ENCODE data around the gene MGARP. TPM values are rescaled to one million over a fixed set of nuclear protein-coding genes. Genes with fewer than 3 reads are reported as not detected.
"Not testable (repeated sequence)": the region's sequence is repeated elsewhere in the genome, so short reads cannot be mapped to it uniquely, and the experiment has no call there.

MGARP gene
- total RNA-seq, 4 donors from 2014 or later: 0.29 to 0.65 (median 0.38) TPM; not detected in 1

DNA sequence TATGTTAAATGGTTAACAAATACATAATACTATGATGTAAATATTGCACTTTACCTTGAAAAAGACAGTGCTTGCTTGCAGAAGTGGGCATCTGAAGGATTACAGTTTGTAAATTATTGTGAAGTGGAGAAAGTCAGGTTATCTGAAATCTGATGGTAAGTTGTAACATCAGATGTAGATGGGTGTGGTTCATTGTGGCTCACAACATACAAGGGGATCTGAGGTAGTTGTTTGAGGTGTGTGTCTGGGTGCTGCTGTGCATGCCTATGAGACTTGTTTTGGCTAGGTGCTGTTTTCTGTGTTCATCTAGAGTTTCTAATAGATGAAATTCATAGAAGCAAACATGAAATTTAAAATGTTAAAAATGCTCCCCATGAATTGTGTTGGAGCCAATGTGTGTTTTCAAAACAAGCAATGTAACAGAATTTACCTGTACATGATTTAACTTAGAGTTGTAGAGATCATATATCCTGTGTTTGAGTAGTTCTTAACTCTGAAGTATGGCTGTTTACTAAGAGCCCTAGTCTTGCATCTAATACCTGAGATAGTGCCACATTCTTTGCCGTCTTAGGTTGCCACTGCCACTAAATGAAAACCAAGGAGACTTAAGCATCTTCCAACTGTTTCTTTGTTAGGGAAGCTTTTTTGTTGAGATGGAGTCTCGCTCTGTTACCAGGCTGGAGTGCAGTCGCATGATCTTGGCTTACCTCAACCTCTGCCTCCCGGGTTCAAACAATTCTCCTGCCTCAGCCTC is 34.2 kb upstream of the MGARP start:
- H3K36me3 ChIP-seq: no peaks in the 10 kb centered on the region
- no peak overlapping the region for H3K27ac ChIP-seq
- no peak for ATAC-seq

DNA sequence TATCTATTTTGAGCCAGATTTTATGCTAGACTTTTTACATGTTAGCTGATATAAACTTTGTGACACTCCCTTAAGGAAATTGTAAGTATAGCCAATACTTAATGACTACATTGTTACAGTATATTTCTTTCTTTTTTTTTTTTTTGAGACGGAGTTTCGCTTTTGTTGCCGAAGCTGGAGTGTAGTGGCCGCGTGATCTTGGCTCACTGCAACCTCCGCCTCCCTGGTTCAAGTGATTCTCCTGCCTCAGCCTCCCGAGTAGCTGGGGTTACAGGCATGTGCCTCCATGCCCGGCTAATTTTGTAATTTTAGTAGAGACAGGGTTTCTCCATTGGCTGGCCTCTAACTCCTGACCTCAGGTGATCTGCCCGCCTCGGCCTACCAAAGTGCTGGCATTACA is 33.4 kb upstream of the MGARP start:
- H3K36me3 ChIP-seq; H3K4me3 ChIP-seq; in situ Hi-C loops (cut with MboI; ENCODE audit: low sequenced_read_pairs in 4 of 4); H3K9me3 ChIP-seq; intact Hi-C loops (cut with DNase I; ENCODE audit: low total_unique reads); ATAC-seq; DNase-seq; H3K27me3 ChIP-seq: not testable (repeated sequence)
- peaks cover 27 to 33% of the 10 kb centered on the region in 2 donors for H3K4me1 ChIP-seq
- peak overlapping the region in 1 of 4 donors; percentile 3 for H3K27ac ChIP-seq

More for the DNA sequence above, 34.2 kb upstream of the MGARP start:
- intact Hi-C loops (cut with DNase I; ENCODE audit: low total_unique reads) (no loop called here), in situ Hi-C loops (cut with MboI; ENCODE audit: low sequenced_read_pairs in 4 of 4) (no loop called here)
- H3K4me3 ChIP-seq: no peak overlapping the region
- no peak for DNase-seq
- H3K27me3 ChIP-seq: no peaks in the 10 kb centered on the region
- H3K9me3 ChIP-seq: no peaks in the 10 kb centered on the region
- TF ChIP-seq POLR2A (IDR thresholded peaks at IDR 0.05): no peak
- TF ChIP-seq, protein P1, sequence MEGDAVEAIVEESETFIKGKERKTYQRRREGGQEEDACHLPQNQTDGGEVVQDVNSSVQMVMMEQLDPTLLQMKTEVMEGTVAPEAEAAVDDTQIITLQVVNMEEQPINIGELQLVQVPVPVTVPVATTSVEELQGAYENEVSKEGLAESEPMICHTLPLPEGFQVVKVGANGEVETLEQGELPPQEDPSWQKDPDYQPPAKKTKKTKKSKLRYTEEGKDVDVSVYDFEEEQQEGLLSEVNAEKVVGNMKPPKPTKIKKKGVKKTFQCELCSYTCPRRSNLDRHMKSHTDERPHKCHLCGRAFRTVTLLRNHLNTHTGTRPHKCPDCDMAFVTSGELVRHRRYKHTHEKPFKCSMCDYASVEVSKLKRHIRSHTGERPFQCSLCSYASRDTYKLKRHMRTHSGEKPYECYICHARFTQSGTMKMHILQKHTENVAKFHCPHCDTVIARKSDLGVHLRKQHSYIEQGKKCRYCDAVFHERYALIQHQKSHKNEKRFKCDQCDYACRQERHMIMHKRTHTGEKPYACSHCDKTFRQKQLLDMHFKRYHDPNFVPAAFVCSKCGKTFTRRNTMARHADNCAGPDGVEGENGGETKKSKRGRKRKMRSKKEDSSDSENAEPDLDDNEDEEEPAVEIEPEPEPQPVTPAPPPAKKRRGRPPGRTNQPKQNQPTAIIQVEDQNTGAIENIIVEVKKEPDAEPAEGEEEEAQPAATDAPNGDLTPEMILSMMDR (IDR thresholded peaks at IDR 0.05 in 4 of 5, conservative IDR thresholded peaks at IDR 0.05 in 1 of 5): no peak
- peaks cover 27 to 33% of the 10 kb centered on the region in 2 donors for H3K4me1 ChIP-seq

DNA sequence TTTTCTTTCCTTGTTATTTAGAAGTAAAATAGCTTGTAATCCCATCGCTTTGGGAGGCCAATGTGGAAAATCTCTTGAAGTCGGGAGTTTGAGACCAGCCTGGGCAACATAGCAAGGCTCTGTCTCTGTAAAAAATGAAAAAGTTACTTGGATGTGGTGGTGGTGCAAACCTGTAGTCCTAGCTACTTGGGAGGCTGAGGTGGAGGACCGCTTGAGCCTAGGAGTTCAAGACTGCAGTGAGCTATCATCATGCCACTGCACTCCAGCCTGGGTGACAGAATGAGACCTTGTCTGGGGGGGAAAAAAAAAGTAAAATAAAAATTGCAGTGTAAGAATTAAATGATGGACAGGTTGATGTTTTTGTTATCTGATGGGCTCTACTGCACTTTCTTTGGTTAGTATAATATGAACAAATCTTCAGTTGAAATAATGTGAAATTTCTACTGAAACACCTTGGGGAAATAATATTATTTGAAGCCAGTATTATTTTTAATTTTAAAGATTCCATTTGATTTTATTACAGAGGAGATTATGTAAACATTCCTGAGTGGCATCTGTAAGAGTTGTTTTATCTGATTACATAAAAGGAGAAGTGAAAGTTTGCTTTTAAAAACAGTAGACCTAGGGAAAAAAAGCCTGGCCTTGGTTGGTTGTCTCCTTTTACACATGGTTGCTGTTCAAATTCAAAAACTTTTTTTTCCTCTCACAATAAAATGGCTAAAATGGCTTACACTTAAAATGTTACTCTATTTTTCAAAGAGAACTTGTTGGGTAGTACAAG is 32.7 kb upstream of the MGARP start:
- ATAC-seq: no peak
- in situ Hi-C loops (cut with MboI; ENCODE audit: low sequenced_read_pairs in 4 of 4) (no loop called here), intact Hi-C loops (cut with DNase I; ENCODE audit: low total_unique reads) (no loop called here)
- Histone ChIP-seq H3K4me3 (no peak overlapping the region), H3K27me3 (no peaks in the 10 kb centered on the region), H3K36me3 (no peaks in the 10 kb centered on the region), H3K9me3 (no peaks in the 10 kb centered on the region), H3K4me1 (peaks cover 27 to 33% of the 10 kb centered on the region in 2 donors), H3K27ac (no peak overlapping the region)
- TF ChIP-seq POLR2A (IDR thresholded peaks at IDR 0.05): no peak
- TF ChIP-seq, protein P1 (IDR thresholded peaks at IDR 0.05 in 4 of 5, conservative IDR thresholded peaks at IDR 0.05 in 1 of 5): no peak
- no peak for DNase-seq

DNA sequence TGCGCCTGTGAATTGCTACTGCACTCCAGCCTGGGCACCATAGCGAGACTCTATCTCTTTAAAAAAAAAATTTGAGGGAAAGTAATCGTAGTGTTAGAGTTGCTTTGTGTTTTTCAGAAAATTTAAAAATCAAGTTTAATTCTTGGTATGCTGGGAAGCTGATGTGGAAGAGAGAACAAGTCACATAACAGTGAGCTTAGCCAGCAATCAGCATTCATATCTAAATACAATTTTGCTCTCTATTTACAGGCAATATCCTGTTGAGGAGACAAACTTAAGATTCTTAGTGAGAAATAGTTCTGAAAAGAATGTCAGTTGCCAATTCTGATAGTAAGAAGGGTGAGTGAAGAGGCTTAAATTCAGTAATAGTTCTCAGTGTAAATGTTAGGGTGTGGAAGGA is 31.9 kb upstream of the MGARP start:
- no peak for ATAC-seq
- intact Hi-C loops (cut with DNase I; ENCODE audit: low total_unique reads): no loop called here
- TF ChIP-seq, protein P1 (IDR thresholded peaks at IDR 0.05 in 4 of 5, conservative IDR thresholded peaks at IDR 0.05 in 1 of 5): no peak
- no peak for TF ChIP-seq POLR2A (IDR thresholded peaks at IDR 0.05)

DNA sequence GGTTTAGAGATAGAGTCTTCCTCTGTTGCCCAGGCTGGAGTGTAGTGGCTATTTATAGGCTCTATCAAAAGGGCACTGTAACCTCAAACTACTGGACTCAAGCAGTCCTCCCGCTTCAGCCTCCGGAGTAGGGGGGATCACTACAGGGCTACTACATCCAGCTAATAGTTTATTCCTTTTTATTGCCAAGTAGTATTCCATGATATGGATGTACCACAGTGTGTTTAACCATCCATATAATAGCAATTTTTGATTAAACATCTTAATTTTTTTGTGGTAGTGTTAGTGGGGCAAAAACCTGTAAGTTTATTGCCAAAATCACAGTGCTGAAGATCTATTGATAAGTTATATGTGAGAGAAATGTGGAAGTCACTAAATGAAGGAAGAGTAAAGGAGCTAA is 24.9 kb upstream of the MGARP start:
- no peak for ATAC-seq
- in situ Hi-C loops (cut with MboI; ENCODE audit: low sequenced_read_pairs in 4 of 4): no loop called here
- Histone ChIP-seq H3K27ac (peak overlapping the region in 1 of 4 donors; percentile 39), H3K36me3 (no peaks in the 10 kb centered on the region), H3K27me3 (no peaks in the 10 kb centered on the region), H3K4me3 (no peak overlapping the region), H3K9me3 (no peaks in the 10 kb centered on the region), H3K4me1 (peaks cover 39 to 51% of the 10 kb centered on the region in 2 donors)
- no peak for DNase-seq
- TF ChIP-seq POLR2A (IDR thresholded peaks at IDR 0.05): no peak
- TF ChIP-seq, protein P1 (IDR thresholded peaks at IDR 0.05 in 4 of 5, conservative IDR thresholded peaks at IDR 0.05 in 1 of 5): no peak
- intact Hi-C loops (cut with DNase I; ENCODE audit: low total_unique reads): loop anchor here (5.0 kb wide), 1 partner anchor 847 kb away; the partner anchor contains the start of gene MAML3

More for the DNA sequence above, 31.9 kb upstream of the MGARP start:
- Histone ChIP-seq H3K27me3 (no peaks in the 10 kb centered on the region), H3K4me1 (peaks cover 33 to 38% of the 10 kb centered on the region in 2 donors), H3K36me3 (no peaks in the 10 kb centered on the region), H3K4me3 (no peak overlapping the region), H3K9me3 (no peaks in the 10 kb centered on the region), H3K27ac (no peak overlapping the region)
- DNase-seq: no peak
- in situ Hi-C loops (cut with MboI; ENCODE audit: low sequenced_read_pairs in 4 of 4): no loop called here
